Stimulated activated naive CD8-positive, alpha-beta T cell treated with anti-CD3 and anti-CD28 coated beads, Interleukin-15, Interleukin-2, amounts not matched to agents 100 U/mL and 50 U/mL, for 24 hours (primary cell): ENCODE measurements around the gene HRNR.

Experiments used
- ATAC-seq: fragments of 150-1000 bp; cut with Tn5 transposase; one replicate; pipeline ENCODE4 v1.10.0; 2021
- DNase-seq: peaks from one replicate; pipeline ENCODE4 v3.0.0; 2021

Gene HRNR

GRCh38 chr1:152188673-152189591 is 35.1 kb downstream of the HRNR start:
- ATAC-seq (peak; percentile 57), DNase-seq (peak; percentile 83)

DNA sequence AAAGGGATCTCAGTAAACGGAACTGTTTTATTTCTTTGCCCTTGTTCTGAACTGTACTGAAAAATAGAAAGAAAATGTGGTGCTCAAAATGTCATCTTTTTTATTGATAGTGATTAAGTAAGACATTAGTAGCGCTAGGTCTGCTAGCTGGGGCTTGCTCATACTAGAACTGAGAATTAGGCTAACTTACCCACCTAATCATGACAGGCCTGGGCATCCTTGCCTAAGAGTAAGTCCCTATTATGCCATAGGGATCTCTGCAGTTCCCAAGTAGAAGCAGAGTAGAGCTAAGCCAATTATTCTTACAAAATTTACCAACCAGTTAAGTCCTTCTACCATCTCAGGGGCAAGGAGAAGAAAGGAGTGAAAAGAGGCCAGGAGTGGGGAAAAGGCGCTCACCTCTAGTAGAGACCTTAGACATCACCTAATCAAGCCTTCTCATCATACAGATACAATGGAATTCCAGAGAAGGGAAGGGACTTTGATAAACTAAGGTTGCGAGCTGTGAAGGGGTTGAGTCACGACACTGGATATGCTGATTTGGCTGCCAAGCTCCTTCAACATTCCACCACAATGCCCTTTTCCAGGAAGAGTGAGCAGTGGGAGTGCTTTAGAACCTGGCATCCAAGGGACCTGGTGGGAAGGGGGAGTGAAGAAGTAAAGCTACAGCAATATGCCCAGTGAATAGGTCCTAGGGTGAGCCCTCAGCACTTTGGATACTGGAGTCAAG is 37.3 kb downstream of the HRNR start:
- DNase-seq (no peak), ATAC-seq (no peak)

DNA sequence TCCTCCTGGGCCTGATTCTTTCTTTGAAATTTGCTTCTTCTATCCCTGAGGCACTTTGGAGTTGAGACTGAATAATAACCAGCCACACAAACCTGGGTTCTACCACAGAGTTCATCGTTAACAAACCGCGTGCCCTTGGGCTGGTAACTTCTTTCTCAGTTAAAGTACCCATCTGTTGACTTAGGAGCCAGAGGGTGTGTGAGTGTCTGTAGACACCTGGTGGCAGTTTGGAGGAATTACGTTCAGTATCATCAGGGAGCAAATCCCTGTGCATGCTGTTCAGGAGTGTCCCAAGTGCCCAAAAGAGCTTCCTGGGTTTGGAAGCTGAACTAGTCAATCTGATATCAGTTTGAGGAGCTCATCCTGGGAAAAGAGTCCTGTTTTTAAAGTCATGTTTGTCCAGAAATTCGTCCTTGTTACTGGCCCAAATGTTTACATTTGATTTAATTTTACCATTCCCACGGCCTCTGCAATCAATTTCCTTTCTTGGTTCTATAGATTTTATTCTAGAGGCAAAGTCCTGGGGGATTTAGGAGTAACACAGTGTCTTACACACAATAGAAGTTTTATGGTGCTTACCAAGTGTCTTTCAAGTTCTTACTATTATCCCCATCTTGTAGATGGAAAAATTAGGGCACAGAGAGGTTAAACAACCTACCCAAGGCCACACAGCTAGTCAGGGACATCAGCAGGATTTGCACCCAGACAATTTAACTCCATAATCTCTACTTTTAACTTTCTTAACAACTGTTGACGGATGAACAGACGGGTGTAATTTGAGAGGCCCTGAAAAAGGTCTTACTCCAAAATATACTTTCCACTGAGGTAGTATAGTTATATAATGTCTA is 38.2 kb downstream of the HRNR start:
- DNase-seq (peak; percentile 20), ATAC-seq (peak; percentile 60)

DNA sequence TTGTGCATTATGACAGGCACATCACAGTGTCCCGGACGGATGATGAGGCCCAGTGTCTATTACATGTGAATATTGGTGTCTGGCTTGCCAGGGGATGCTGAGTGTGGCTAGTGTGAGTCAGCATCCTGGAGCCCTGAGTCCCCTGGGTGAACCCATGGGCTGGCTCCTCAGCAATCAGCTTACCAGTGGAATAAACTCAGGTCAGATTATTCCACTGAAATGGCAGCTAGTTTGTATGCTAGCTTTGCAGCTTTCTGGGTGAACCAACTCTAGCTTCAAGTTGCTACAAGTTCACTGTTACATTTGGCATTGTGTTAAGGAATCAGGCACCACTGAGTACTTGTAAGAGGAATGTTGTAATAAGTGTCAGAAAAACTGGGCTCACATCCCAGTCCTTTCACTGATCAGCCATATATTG is 41.0 kb downstream of the HRNR start:
- DNase-seq (peak; percentile 11), ATAC-seq (peak; percentile 75)

- DNase-seq (no peak), ATAC-seq (no peak)
Observed at GRCh38 chr1:152182431-152182830, 41.6 kb downstream of the HRNR start.

DNA sequence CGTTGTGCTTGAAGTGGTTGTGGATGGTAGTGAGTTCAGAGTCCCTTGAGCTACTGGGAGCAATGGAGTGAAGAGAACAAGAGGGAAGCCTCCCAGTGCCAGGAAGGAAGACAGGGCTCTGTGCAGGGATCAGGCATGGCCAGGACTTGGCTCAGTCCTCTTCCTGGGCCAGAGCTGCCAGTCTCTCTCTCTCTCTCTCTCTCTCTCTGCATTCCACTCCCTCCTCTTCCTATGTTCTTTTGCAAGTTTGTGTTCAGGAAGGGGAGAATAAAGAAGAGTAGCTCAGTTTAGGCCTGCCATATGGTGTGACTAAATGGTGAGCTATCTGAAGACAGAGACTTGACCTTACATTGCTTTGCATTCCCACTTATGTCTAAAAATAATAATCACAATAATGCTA is 44.4 kb downstream of the HRNR start:
- DNase-seq (no peak), ATAC-seq (no peak)

DNA sequence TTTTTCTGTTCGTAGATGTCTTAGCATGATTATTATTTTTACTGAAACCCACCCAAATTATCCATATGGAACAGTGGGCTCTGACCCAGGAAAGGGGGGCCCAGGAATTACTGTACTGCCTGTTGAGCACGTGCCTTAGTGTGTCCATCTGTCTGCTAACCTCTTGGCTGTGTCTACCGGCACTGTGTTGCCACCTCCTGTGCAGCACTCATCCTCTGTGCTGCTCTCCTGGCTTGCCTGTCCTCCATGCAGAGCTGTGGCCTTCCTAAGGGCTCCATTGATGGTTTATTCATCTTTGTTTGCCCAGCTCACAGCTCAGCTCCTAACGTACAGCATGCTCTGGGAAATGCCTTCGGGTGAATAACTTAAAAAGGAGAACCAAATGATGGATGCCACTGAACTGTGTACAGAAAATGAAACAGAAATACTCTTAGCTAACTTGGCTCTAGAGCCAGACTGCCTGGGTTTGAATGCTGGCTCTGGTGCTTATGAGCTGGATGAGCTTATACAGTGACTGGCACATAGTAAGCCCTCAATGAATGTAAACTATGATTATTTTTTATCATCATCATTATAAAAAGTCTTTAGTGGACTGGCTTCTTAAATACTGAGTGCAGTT is 53.6 kb downstream of the HRNR start:
- DNase-seq (no peak), ATAC-seq (no peak)

DNA sequence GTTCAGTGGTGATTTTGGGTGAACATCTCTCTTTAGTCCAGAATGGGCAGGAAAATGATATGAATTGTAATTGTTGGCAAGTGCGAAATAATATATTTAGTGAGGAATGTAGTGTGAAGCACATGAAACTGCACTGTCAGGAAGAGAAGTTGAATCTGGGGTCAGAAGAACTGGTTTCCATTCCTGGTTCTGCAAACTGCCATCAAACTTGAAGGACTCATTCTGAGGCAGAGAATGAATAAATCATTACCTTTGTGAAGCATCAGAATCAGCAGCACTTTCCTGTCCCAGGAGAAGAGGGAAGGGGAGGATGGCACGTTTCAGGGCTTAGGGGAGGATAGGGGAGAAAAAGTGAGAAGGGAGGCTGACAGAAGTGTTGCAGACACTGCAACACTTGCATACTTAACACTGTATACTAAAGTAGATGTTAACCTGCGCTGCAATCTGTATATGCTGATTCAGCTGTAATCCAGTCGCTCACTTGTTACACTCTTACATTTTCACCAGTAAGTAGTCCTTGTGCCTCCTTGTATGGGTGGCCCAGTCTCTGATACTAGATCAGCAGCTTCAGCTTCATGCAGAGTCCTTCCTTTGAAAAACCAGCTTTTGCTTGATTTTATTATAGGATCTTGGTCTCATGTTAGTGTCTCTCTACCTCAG is 54.5 kb downstream of the HRNR start:
- ATAC-seq (no peak), DNase-seq (no peak)

DNA sequence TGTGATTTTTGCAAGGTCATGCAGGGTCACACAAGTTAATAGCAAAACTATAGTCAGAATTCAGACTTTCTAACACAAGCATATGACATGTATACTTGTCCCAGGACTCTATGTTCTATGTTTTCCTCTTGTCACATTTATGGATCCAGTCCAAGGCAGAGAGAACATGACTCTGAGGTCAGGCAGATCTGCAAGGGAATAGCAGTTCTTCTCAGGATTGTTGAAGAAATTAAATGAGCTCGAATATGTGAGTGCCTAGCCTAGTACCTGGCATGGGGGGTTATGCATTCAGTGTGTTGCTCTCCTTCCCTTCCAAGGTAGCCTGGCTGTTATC is 55.5 kb downstream of the HRNR start:
- DNase-seq (no peak), ATAC-seq (no peak)

DNA sequence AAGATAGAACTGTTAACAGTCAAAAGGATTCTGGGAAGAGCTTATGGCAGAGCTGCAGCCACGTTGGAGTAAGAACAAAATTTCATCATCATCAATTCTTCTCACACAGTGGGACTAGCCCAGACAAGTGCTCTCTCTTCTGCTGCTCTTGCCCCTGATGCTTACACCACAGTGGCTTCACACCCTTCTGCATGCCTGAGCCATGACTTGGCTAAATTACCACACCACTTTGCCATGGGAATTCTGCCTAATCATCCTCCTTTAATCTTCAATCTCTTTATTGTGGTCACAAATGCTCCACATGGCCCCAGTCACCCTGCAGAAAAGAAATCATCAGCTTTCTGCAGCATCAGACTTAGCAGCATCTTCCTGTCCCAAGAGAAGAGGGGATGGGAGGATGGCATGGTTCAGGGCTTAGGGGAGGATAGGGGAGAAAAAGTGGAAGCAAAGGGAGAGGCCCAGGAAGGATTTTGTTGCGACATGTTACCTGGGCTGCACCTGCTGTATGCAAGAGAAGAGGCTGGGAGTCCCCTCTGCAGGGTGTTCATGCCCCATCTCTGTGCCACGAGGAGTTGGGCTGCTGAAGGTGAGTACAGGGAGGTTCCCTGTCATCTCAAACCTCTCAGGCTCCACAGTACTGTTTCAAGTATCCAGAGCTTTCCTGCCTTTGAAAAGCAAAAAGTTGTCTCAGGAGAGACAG is 56.0 kb downstream of the HRNR start:
- ATAC-seq = no peak
- DNase-seq = no peak

GRCh38 chr1:152166966-152167365 is 57.0 kb downstream of the HRNR start:
- DNase-seq (no peak), ATAC-seq (no peak)

DNA sequence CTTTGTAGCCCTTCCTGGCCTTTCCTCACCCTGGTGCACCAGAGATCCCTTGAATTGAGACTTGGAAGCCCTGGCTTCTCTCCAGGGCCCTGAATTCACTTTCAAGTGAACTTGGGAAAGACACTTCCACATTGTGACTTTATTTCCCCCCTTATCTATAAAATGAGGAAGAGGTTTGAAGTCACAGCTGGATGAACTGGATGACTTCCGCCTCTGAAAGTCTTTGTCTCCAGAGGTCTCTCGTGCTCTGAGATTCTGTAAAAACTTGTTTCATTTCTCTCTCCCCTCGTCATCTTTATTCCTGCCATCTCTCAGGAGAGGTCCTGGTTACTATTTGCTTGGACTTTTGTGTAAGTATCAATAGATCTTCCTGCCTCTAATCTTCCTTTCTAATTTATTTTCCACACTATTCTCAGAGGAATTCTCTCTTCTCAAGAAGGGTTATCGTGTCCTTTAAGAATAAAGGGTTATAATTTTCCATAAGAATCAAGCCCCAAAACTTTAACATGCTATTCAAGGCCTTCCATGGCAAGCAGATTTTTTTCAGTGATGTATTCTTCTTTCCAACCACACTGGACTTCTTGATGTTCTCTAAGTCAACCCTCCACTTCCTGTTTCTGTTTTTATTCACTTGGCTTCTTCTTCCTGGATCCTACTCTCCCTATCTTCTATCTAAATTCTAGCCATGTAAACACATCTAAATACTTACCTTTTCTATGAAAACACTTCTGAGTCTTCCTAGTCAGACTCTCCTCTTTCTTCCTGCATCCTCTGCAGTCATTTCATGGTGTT is 58.5 kb downstream of the HRNR start:
- ATAC-seq = no peak

GRCh38 chr1:152164517-152165136 is 59.4 kb downstream of the HRNR start:
- ATAC-seq (no peak), DNase-seq (no peak)

More for the DNA sequence above, 58.5 kb downstream of the HRNR start:
- DNase-seq = no peak

DNA sequence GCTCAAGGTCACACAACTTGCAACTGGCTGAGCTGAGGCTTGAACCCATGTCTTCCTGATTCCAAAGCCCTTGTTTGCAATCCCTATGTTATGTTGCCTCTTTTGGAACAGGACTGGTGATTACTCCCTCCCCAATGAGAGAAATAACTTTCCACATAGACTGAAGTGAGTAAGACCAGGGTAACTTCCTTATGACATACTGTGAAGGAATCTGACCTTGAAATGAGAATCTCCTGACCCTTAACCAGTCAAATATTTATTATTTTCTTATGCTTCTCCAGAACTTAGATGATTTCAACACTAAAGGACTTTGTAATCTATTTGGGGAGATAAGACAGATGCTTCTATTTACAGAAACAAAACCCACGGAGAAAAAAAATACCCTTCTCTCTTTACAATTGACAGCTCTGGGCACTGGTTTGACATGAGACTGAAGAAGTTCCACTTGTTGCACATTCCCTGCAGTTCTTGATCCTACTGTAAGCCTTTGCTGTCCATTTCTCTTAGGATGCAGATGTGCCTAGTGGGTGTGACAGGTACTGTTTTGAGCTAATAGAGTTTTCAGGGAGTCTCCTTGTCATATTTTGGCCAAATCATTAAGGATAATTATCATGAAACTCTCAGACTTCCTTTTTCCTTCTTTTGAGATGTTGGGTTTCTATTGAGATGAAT is 61.1 kb downstream of the HRNR start:
- ATAC-seq = no peak
- no peak for DNase-seq
